HepG2 (cell line): ENCODE results near the gene SDHAF3. TPM values are rescaled to one million over a fixed set of nuclear protein-coding genes. Genes with fewer than 3 reads are reported as not detected.

ENCODE experiments used
- ARID4A ChIP-seq: sonication (generic); formaldehyde crosslinking; IDR thresholded peaks from 2 replicates; pipeline ENCODE4 v1.5.0; 2020; ENCODE audit warnings: mild to moderate bottlenecking, missing genetic modification reagents, borderline replicate concordance
- DZIP1 ChIP-seq: sonication (generic); formaldehyde crosslinking; IDR thresholded peaks from 2 replicates; pipeline ENCODE4 v1.5.0; 2020; ENCODE audit warnings: mild to moderate bottlenecking, missing genetic modification reagents
- ESRRA ChIP-seq: sonication (generic); formaldehyde crosslinking; IDR thresholded peaks from 2 replicates; pipeline ENCODE4 v1.5.1; 2020; ENCODE audit warnings: mild to moderate bottlenecking, low read depth, missing genetic modification reagents
- FOXK1 ChIP-seq: sonication (generic); formaldehyde crosslinking; IDR thresholded peaks from 2 replicates; pipeline ENCODE4 v1.4.0; 2020; ENCODE audit warnings: low read depth, missing genetic modification reagents, borderline replicate concordance
- HES4 ChIP-seq: sonication (generic); formaldehyde crosslinking; IDR thresholded peaks from 2 replicates; pipeline ENCODE4 v1.9.0; 2021; ENCODE audit warnings: mild to moderate bottlenecking, missing genetic modification reagents, borderline replicate concordance
- SMYD3 ChIP-seq: sonication (generic); formaldehyde crosslinking; IDR thresholded peaks from 2 replicates; pipeline ENCODE4 v1.8.1; 2023; ENCODE audit warnings: mild to moderate bottlenecking, missing genetic modification reagents
- ZBTB7B ChIP-seq: sonication (generic); formaldehyde crosslinking; IDR thresholded peaks from 2 replicates; pipeline ENCODE4 v1.4.0; 2020; ENCODE audit warnings: missing genetic modification reagents
- ZNF512 ChIP-seq: sonication (generic); formaldehyde crosslinking; IDR thresholded peaks from 2 replicates; pipeline ENCODE4 v1.4.0; 2020; ENCODE audit warnings: mild to moderate bottlenecking, missing genetic modification reagents
- ZNF558 ChIP-seq: sonication (generic); formaldehyde crosslinking; IDR thresholded peaks from 2 replicates; pipeline ENCODE4 v1.9.0; 2022; ENCODE audit warnings: mild to moderate bottlenecking, missing genetic modification reagents, borderline replicate concordance
- polyA plus RNA-seq, 8 experiments: library from polyadenylated mRNA; depleted of rRNA in 3 of 8; stranded (reverse) in 7 of 8; unstranded in 1 of 8; fragments of >200 nt; fragmentation: Illumina TruSeq in 4 of 8; extraction: Trizol in 4 of 8; gene quantifications; 2 replicates each; pipeline versions ENCODE4 v1.2.1 to v1.2.3, GENCODE V29; 2011 to 2016; ENCODE audit warnings: low read depth in 4 of 8, missing spikeins in 1 of 8, mixed read lengths in 1 of 8; ENCODE audit not compliant: insufficient read depth in 1 of 8
- total RNA-seq, 5 experiments: library from RNA; depleted of rRNA; stranded (reverse); fragments of >200 nt; fragmentation: Illumina TruSeq; extraction: Trizol; gene quantifications; 2 replicates each; pipeline ENCODE4 v1.2.3, GENCODE V29; 2016; ENCODE audit warnings: low read depth in 1 of 5

The SDHAF3 gene
- total and polyA plus RNA-seq, 2 of the 13 experiments (the other 11 are each of a cell fraction or from before 2014, with no cell fraction given), result 15.2 to 32.6 TPM

- TF ChIP-seq DZIP1 (CRISPR knock-in tag), result no peak
- no peak for TF ChIP-seq ZNF558 (CRISPR knock-in tag)
- TF ChIP-seq ESRRA, result peak; percentile 67; the same call in 1 of the 2 replicates
- TF ChIP-seq HES4 (CRISPR knock-in tag), result no peak; the same call in 1 of the 2 replicates
- TF ChIP-seq ARID4A (CRISPR knock-in tag), result peak; percentile 93
- TF ChIP-seq ZBTB7B (CRISPR knock-in tag), result no peak
- TF ChIP-seq ZNF512 (CRISPR knock-in tag), result peak; percentile 61; the same call in 1 of the 2 replicates
- TF ChIP-seq FOXK1 (CRISPR knock-in tag), result peak; percentile 87
- peak; percentile 95 for TF ChIP-seq SMYD3 (CRISPR knock-in tag)
Measured at GRCh38 chr7:97117372-97118188, at the start of gene SDHAF3 (continued).
